GM18867 (cell line): ENCODE data around the gene OBP2A.

Experiments used
- ATAC-seq: cut with Tn5 transposase; IDR thresholded peaks from one replicate; pipeline ENCODE4 v1.9.1; 2021; ENCODE audit warnings: mild to moderate bottlenecking, moderate library complexity; ENCODE audit not compliant: unreplicated experiment

Gene OBP2A

GRCh38 chr9:135551456-135551855 lies 5.5 kb downstream of the OBP2A start:
- no peak for ATAC-seq

DNA sequence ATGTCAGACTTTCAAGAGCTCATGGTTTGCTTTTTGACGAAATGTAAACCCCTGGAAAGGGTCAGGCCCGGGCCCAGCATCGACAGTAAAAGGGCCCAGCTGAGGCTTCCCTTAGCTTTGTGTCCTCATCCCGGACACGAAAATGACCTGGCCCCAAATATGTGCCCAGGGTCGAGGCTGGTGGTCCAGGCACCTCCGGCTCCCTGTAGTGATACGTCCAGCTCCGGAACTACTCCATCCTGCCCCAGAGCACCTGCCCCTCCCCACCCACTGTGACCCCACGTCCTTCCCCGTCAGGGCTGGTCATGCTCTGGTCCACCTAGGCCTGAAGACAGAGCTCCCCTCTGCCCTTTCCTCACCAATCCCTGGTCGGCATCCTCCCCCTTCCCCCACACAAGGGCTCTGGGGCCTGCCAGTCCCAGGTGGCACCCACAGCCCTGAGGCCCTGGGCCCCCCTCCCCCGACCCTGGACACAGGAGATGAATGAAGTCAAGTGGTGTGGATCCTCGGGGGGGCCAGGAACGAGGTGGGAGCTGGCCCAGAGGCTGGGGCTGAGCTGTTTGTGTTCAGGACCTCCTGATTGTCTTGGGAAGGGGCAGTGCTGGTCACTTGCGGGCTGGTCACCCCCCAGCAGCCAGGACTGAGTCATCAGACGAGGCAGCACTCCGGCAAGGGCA lies 6.2 kb downstream of the OBP2A start:
- no peak for ATAC-seq

DNA sequence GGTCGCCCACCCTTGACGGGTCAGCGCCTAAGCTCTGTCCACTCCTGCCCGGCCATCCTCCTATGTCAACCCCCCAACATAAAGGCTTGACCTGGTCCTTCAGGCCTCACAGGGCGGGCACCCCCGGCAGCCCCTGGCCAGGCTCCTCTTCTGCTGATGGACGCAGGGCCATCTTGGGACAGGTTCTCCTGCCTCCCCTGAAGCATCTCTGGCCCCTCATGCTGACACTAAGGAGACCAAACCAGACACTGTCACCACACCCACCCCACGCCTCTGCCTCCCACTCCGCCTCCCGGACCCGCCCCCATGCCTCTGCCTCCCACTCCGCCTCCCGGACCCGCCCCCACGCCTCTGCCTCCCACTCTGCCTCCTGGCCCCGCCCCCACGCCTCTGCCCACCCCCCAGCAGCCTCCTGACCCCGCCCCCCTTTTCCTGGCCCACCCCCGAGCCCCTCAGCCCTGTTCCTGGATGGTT lies 6.8 kb downstream of the OBP2A start:
- ATAC-seq = no peak

DNA sequence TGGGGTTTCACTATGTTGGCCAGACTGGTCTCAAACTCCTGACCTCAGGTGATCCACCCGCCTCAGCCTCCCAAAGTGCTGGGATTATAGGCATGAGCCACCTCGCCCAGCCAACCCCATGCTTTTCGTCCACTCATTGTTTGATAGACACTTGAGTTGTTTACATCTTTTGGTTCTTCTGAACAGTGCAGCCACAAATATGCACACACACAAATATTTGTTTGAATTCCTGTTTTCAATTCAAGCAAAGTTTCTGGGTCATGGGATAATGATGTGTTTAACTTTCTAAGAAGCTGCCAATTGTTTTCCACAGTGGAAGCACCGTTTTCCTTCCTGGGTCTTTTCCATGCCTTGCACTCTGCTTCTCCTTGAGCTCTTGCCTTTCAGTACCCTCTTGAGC lies 8.8 kb downstream of the OBP2A start:
- no peak for ATAC-seq

- no peak for ATAC-seq
These were observed 9.3 kb downstream of the OBP2A start for GRCh38 chr9:135555203-135555602.

DNA sequence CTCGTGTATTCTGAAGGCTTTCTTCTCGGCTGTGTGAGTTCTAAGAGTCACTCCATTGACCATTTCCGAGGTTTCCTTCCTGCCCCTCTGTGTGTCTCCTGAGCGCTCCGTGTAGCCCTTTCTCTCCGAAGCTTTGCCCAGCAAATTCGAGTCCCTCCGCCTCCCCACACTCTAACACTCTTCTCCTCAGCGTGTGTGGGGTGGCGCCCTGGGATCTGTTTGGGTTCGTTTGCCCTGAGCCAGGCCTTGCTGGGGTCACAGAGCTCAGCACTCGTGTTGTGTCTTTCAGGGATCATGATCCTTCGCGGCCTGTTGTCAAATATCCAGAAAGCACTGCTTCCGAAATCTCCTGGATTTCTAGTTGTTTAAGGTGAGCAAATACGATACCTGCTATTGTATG lies 10.0 kb downstream of the OBP2A start:
- no peak for ATAC-seq

DNA sequence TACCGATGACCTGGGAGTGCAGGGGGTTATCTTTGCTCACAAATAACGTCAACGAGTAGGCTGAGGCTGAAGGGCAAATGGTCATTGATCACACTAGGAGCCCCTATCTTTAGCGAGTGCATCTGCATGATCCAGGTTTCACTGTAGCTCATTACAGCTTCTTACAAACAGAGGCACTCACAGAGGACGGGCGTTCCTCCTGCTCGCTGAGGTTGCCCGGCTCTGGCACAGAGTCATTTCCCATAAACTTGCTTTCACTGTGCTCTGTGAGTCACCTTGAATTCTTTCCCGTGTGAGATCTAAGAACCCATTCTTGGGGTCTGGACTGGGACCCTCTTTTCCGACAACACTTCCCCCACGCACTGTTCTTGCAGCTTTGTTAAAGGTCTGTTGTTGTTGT lies 13.7 kb downstream of the OBP2A start:
- ATAC-seq = no peak

- no peak for ATAC-seq
These were observed 15.7 kb downstream of the OBP2A start, which contains the start of gene PAEP for GRCh38 chr9:135561391-135562234. TSS of gene PAEP (plus strand) at chr9:135561756.

- ATAC-seq = no peak
These were observed 16.4 kb downstream of the OBP2A start for GRCh38 chr9:135562235-135562745.

GRCh38 chr9:135563039-135563476 lies 17.1 kb downstream of the OBP2A start:
- no peak for ATAC-seq

GRCh38 chr9:135563858-135564257 lies 17.9 kb downstream of the OBP2A start:
- ATAC-seq = no peak

GRCh38 chr9:135565141-135565628 lies 19.3 kb downstream of the OBP2A start:
- no peak for ATAC-seq

DNA sequence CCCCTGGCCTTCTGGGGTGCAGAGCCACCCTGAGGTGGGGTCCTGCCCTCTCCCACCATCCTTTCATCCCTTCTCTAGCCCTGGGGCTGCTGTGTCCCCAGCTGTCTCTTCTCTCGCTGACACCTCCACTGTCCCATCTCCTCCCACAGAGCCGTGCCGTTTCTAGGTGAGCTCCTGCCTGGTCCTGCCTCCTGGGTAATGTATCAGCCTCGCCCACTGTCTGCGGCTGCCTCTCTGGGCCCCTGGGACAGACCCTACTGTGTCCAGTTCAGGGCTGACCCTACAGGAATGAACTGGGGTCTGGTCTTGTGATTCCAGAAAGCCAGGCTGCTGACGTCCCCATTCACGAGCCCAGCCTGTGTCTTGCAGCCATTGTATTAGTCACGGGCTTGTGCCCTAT lies 19.7 kb downstream of the OBP2A start:
- no peak for ATAC-seq

DNA sequence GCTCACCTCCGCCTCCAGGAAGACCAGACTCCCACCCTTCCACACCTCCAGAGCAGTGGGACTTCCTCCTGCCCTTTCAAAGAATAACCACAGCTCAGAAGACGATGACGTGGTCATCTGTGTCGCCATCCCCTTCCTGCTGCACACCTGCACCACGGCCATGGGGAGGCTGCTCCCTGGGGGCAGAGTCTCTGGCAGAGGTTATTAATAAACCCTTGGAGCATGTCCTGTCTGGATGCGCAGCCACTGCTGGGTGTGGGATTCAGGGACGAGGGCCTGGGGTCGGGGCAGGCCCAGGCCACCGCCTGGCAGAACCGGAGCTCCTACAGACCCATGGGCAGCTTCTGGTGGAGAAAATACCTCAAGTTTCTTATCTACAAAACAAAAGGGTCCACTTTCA lies 20.6 kb downstream of the OBP2A start:
- no peak for ATAC-seq

DNA sequence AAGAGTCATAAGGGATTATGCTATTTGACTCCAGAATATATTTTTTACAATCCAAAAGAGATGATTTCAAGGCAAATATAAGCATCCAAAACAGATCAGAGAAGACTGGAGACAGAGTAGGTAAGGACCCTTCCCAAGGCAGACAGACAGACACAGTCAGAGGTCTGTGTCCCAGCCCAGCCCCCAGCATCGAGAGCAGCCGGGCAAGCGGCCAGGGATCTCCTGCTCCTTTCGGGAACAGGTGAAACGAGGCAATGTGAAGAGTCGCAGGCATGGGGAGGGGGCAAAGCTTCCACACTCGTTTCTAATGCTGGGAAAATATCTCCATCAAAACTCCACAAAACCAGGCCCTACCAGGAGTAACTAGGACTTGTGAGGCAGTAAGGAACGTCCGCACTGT lies 21.4 kb downstream of the OBP2A start:
- ATAC-seq = no peak

DNA sequence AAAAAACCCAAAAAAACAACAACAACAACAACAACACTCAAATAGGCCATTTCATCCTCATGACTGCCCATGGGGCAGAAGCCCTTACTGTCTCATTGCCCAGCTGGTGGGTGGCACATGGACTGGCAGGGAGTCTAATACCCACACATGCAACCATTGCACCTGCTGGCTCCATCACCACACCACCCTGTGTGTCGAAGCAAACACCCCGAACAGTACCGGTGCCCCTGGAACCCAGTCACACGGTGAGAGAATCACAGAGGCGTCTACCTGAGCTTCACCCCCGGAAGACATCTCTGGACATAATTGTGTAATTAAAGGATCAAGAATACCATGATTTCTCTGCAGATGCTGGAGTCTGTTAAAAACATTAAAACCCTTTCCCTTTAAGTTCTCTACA lies 22.1 kb downstream of the OBP2A start:
- no peak for ATAC-seq

- no peak for ATAC-seq
These were observed 24.5 kb downstream of the OBP2A start for GRCh38 chr9:135570456-135570855.

GRCh38 chr9:135572233-135572632 lies 26.3 kb downstream of the OBP2A start:
- no peak for ATAC-seq

DNA sequence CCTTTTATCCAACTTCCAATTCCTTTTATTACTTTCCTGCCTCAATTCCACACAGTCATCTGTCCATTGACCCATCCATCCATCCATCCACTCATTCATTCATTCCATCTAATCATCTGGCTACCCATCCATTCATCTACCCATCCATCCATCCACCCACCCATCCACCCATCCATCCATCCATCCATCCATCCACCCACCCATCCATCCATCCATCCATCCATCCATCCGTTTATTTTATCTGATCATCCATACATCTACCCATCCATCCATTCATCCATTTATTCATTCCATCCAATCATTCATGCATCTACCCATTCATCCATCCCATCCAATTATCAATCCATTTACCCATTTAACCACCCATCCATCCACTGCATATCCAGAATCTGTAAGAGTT lies 27.2 kb downstream of the OBP2A start:
- no peak for ATAC-seq

DNA sequence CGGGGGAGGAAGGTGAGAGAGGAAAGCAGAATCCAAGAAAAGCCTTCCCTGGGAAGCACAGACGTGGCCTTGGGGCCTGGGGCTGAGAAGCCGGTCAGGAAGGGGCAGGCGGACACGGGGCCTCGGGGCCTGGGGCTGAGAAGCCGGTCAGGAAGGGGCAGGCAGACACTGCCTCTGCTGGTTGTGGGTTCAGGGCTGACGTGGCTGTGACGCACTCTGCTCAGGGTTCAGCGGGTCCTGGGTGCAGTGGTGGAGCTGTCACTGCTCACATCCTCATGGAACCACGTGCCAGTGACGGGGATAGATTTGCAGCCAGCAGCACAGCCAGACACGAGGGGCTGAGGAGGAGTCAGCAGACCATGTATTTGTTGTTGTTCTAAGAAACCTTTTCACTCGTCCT lies 28.4 kb downstream of the OBP2A start:
- no peak for ATAC-seq

DNA sequence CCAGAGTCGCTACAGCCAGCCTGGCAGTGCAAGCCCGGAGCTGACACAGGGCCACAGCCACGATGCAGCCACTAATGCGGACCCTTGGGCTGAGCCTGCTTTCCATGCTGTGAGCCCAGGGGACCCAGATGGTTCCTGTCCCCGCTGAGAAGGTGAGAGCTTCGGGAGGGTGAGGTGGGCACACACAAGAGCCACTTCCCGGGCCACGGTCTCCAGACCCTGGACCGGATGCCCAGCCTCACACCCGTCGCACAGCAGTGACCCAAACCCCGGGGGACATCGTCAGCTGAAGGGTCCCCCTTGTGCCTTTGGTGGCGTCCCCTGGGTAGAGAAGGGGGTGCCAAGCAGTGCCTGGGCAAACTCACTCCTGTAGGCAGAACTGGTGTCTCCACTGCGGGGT lies 29.0 kb downstream of the OBP2A start:
- ATAC-seq = no peak
